ENCODE results near the gene AOC3. TPM values are rescaled to one million over a fixed set of nuclear protein-coding genes. Genes with fewer than 3 reads are reported as not detected.

The AOC3 gene
- total and polyA plus RNA-seq, 2 of the 8 experiments (the other 6 are each of a cell fraction or from before 2014, with no cell fraction given), result 2.5 to 2.7 TPM

GRCh38 chr17:42845556-42845917, 5.5 kb upstream of the AOC3 start (continued):
- TF ChIP-seq CBX8 (IDR thresholded peaks at IDR 0.05; ENCODE audit: borderline replicate concordance, low read depth, low read length) (no peak), POLR2A (IDR thresholded peaks at IDR 0.05; ENCODE audit: control extremely low read depth in 1 of 2, low read depth in 2 of 2, low read length in 2 of 2) (no peak; a peak in 1 of 3 replicates)

Measured in H1 (cell line).